IPS-NIHi7 (cell line): ENCODE results near the gene TATDN2.
"Not testable (repeated sequence)": the region's sequence is repeated elsewhere in the genome, so short reads cannot be mapped to it uniquely, and the experiment has no call there.

Experiments
- DNase-seq: peaks from one replicate; pipeline ENCODE4 v3.0.0; 2012; ENCODE audit warnings: mixed read lengths; ENCODE audit errors: extremely low spot score

Gene TATDN2

GRCh38 chr3:10238345-10239183 is 9.7 kb upstream of the TATDN2 start:
- no peak for DNase-seq

GRCh38 chr3:10240799-10241198 is 7.5 kb upstream of the TATDN2 start:
- no peak for DNase-seq

- no peak for DNase-seq
Measured at GRCh38 chr3:10242182-10243065, 5.8 kb upstream of the TATDN2 start.

DNA sequence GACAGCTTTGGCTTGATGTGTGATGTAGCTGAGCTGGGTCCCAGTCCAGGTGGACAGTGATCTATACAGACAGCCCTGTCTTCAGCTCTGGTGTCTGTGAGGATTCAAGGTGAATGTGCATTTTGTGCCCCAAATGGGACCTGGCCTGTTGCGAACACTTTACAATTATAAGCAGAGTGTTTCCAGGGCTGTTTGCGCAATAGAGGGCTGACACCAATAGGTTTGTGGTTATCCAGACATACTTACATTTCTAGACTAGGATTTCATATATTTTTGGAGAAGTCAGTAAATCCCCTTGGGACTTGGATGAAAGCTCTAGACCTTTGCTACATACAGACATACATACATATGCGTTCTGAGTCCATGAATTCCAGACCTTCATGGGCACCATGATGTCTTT is 4.2 kb upstream of the TATDN2 start:
- DNase-seq, result no peak

DNA sequence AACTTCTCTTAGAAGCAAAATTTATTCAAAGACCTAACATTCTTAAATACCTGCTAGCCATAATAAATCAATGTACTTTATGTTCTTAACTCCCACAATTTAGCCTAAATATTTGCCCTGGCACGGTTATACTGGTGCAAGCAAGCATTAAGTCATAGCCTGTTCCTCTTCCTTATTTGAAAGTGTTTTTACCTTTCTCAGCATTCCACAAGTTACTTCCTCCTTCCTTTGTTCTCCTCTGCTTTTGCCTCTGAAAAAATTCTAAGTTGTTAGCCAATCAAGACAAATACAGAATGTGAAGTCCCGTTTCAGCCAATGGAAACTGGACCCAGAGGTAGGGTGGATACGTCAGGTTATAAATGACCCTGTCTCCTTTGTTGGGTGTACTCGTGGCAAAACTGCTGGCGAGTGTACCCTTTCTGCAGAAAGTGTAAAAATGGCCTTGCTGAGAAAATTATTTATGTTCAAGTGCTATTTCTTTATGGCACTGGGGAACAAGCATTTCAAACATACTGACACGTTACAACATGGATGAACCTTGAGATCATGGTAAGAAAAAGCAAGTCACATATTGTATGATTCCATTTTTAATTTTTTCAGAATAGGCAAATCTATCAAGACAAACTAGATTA is 3.1 kb upstream of the TATDN2 start:
- no peak for DNase-seq

- DNase-seq, result no peak
Measured at GRCh38 chr3:10247679-10248183, 528 bp upstream of the TATDN2 start.

DNA sequence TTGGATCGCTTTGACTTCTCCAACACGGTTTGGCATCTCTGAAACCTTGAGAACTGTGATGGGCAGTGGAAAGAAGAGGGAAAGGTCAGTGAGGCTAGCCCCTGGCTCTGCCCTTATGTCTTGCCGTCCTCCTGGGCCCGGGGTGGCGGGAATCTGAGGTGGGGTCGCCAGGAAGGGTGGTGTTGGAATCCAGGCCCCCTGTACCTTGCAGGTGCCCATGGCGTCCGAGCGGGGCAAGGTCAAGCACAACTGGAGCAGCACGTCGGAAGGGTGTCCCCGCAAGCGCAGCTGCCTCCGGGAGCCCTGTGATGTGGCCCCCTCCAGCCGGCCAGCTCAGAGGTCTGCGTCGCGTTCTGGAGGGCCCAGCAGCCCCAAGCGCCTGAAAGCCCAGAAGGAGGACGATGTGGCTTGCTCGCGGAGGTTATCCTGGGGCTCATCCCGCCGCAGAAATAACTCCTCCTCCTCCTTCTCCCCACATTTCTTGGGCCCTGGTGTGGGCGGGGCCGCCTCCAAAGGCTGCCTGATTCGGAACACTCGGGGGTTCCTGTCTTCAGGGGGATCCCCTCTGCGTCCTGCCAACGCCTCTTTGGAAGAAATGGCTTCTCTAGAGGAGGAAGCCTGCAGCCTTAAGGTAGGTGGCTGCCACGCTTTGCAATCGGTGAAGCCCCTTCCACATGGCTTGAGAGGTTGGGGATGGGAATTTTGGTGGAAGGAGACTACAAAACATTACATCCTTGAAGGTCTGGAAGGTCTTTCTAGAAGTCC is 907 bp downstream of the TATDN2 start:
- DNase-seq, result peak; percentile 35

DNA sequence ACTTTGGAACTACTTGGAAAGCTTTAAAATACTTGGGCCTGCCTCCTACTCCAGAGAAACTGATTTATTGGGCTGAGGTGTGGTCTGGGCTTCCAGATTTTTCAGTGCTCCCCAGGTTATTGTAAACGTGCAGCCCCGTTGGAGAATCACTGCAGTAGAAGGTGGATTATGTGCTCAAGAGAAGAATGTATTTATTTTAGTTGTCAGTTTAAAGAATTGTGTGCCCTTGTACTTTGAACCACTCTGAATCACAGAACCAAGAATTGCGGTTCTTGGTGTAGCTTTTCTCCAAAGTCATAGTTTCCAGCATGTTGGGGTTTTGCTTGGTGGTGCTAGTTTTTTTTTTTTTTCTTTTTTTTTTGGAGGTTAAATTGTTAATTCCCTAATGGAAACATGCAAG is 1.6 kb downstream of the TATDN2 start:
- no peak for DNase-seq

- DNase-seq, result no peak
Measured at GRCh38 chr3:10251006-10251405, 2.7 kb downstream of the TATDN2 start.

DNA sequence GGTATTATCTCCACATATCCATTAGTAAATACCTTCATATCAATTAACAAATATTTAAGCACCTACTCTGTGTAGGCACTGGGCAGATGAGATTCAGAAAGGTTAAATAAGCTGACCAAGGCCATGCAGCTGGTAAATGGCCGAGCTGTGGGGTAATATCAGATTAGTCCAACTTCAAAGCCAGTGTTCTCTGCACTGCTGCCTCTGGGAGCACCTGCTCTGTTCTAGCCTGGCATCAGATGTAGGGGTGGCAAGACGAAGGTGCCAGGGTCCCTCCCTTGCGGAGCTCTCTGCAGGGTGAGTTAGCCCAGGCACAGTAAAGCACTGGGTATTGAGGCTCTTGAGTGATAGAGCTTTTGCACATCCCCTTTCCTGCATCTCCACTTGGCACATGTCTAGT is 5.5 kb downstream of the TATDN2 start:
- DNase-seq, result no peak

DNA sequence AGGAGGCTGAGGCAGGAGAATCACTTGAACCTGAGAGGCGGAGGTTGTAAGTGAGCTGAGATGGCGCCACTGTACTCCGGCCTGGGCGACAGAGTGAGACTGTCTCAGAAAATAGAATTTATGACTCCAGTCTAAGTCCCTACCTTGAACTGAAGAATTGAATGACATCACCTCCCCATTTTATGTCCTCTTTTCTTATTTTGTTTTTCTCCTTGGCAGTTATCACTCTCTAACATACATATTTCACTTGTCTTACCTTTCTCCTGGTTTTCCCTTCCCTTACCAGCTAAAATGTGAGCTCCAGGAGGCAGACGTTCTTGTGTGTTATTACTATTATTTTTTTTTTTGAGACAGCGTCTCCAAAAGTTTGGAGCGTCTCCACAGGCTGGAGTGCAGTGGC is 7.6 kb downstream of the TATDN2 start:
- DNase-seq, result no peak

DNA sequence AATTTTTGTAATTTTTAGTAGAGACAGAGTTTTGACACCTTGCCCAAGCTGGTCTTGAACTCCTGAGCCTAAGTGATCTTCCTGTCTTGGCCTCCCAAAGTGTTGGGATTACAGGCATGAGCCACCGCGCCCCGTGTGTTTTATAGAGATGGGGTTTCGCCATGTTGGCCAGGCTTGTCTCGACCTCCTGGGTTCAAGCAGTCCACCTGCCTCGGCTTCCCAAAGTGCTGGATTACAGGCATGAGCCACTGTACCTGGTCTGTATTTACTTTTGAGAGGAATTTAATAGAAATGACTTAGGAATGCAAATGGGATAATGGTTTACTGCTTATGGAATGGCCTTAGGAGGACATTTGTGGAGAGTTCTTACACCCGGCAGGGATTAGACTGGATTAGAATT is 10.8 kb downstream of the TATDN2 start:
- DNase-seq, result no peak

- DNase-seq, result no peak
Measured at GRCh38 chr3:10259798-10260197, 11.5 kb downstream of the TATDN2 start.

- no peak for DNase-seq
Measured at GRCh38 chr3:10260211-10260701, 12.0 kb downstream of the TATDN2 start.

DNA sequence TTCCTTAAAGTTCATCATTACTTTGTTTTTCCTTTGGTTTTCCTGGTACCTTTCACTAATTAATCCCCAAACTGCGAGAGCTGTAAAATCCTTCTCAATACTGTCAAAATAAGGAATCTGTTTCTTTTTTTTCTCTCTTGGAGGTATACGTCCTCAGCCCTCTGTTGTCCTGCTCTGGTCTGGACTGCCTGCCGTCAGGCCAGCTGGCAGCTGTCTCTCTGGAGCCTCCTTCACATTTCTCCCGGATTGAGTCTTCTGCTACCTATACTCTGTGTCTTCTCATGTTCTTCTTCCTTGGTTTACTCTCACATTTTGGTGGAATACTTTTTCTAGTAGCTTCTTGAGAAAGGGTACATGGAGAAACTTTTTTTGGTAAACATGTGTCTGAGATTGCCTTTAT is 13.8 kb downstream of the TATDN2 start:
- no peak for DNase-seq

GRCh38 chr3:10263646-10264363 is 15.5 kb downstream of the TATDN2 start:
- DNase-seq, result peak; percentile 90

- DNase-seq, result no peak
Measured at GRCh38 chr3:10265833-10266232, 17.6 kb downstream of the TATDN2 start.

DNA sequence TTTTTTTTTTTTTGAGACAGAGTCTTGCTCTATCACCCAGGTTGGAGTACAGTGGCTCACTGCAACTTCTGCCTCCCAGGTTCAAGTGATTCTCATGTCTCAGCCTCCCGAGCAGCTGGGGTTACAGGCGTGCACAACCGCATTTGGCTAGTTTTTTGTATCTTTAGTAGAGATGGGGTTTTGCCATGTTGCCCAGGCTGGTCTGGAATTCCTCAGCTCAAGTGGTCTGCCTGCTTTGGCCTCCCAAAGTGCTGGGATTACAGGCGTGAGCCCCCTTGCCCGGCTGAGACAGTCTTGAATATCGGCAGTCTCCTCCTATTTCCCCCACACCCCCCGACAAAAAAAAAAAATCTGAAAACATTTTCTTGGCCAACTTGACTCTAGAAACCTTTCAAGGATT is 18.7 kb downstream of the TATDN2 start:
- DNase-seq, result not testable (repeated sequence)

- no peak for DNase-seq
Measured at GRCh38 chr3:10268116-10268515, 19.9 kb downstream of the TATDN2 start.

- DNase-seq, result no peak
Measured at GRCh38 chr3:10268930-10269329, 20.7 kb downstream of the TATDN2 start.

DNA sequence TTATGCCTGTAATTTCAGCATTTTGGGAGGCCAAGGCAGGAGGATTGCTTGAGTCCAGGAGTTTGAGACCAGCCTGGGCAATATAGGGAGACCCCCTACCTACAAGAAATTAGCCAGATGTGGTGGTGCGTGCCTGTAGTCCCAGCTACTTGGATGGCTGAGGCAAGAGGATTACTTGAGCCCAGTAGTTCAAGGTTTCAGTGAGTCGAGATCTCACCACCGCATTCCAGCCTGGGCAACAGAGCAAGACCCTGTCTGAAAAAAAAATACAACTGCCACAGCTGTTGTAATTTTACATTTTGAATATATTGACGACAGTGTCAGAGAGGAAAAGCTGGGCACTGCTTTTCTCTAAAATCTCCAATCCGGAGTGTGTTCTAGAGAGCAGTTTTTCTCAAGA is 21.2 kb downstream of the TATDN2 start:
- no peak for DNase-seq
